WTC11 (cell line): ENCODE measurements around the gene OR5V1. TPM values are rescaled to one million over a fixed set of nuclear protein-coding genes. Genes with fewer than 3 reads are reported as not detected.

Experiments
- ATAC-seq: fragments of 200-7000 bp; cut with Tn5 transposase; 2 replicates; pipeline ENCODE4 v1.10.0; 2021; ENCODE audit warnings: mild to moderate bottlenecking, moderate library complexity
- Bru-seq: library from RNA; stranded (reverse); fragments of 400-500 nt; gene quantifications from one replicate; lab custom pipeline; 2021; lab: Mats Ljungman, UMichigan
- CTCF ChIA-PET: fragments of 300-600 bp; sonication (Branson Sonifier 250); formaldehyde crosslinking; loops from one replicate; lab custom pipeline; 2021; ENCODE audit warnings: antibody characterized with exemption; lab: Charles Lee
- POLR2A ChIA-PET: fragments of 350-600 bp; sonication (Branson Sonifier 250); formaldehyde crosslinking; loops from one replicate; lab custom pipeline; 2021; ENCODE audit warnings: antibody characterized with exemption; lab: Charles Lee
- DNase-seq: peaks from one replicate; pipeline ENCODE4 v3.0.0; 2021; ENCODE audit warnings: low spot score
- H3K27ac Mint-ChIP-seq: 2 replicates; pipeline ENCODE4 v1.8.0; 2021; ENCODE audit warnings: mixed read lengths
- H3K27me3 Mint-ChIP-seq: 2 replicates; pipeline ENCODE4 v1.8.0; 2021; ENCODE audit warnings: low read depth, mild to moderate bottlenecking, moderate library complexity, mixed read lengths
- H3K36me3 Mint-ChIP-seq: 2 replicates; pipeline ENCODE4 v1.8.0; 2021; ENCODE audit warnings: mixed read lengths
- H3K4me1 Mint-ChIP-seq: 2 replicates; pipeline ENCODE4 v1.8.0; 2022; ENCODE audit warnings: mixed read lengths
- H3K4me3 Mint-ChIP-seq: 2 replicates; pipeline ENCODE4 v1.8.0; 2021; ENCODE audit warnings: mild to moderate bottlenecking, moderate library complexity, mixed read lengths
- H3K9me3 Mint-ChIP-seq: 2 replicates; pipeline ENCODE4 v1.8.0; 2021; ENCODE audit warnings: mixed read lengths
- ATF6 ChIP-seq: sonication (generic); formaldehyde crosslinking; IDR thresholded peaks from 2 replicates; pipeline ENCODE4 v1.8.1; 2023; ENCODE audit warnings: mild to moderate bottlenecking, missing genetic modification reagents
- CBFB ChIP-seq: sonication (generic); formaldehyde crosslinking; IDR thresholded peaks from 2 replicates; pipeline ENCODE4 v1.8.1; 2022; ENCODE audit warnings: mild to moderate bottlenecking, low read depth, missing genetic modification reagents
- FOXJ3 ChIP-seq: sonication (generic); formaldehyde crosslinking; IDR thresholded peaks from 2 replicates; pipeline ENCODE4 v1.9.0; 2021; ENCODE audit warnings: missing genetic modification reagents, mild to moderate bottlenecking, borderline replicate concordance
- GTF2I ChIP-seq: fragments of 250-450 bp; sonication (Bioruptor Pico); conservative IDR thresholded peaks from 2 replicates; pipeline ENCODE4 v1.4.0; 2021; ENCODE audit warnings: mild to moderate bottlenecking
- HMGA2 ChIP-seq: fragments of 250-450 bp; sonication (Bioruptor Pico); IDR thresholded peaks from 2 replicates; pipeline ENCODE4 v1.4.0; 2021; ENCODE audit warnings: mild to moderate bottlenecking, moderate library complexity
- IRF1 ChIP-seq: sonication (generic); formaldehyde crosslinking; IDR thresholded peaks from 2 replicates; pipeline ENCODE4 v1.8.0; 2023; ENCODE audit warnings: missing genetic modification reagents
- IRF2 ChIP-seq: sonication (generic); formaldehyde crosslinking; IDR thresholded peaks from 2 replicates; pipeline ENCODE4 v1.8.0; 2022; ENCODE audit warnings: low read depth, missing genetic modification reagents, borderline replicate concordance
- JUN ChIP-seq: sonication (generic); formaldehyde crosslinking; IDR thresholded peaks from 2 replicates; pipeline ENCODE4 v1.8.0; 2023; ENCODE audit warnings: mild to moderate bottlenecking, missing genetic modification reagents
- KAT7 ChIP-seq: sonication (generic); formaldehyde crosslinking; IDR thresholded peaks from 2 replicates; pipeline ENCODE4 v1.8.1; 2023; ENCODE audit warnings: missing genetic modification reagents, mild to moderate bottlenecking, borderline replicate concordance
- NFATC4 ChIP-seq: fragments of 250-450 bp; sonication (Bioruptor Pico); IDR thresholded peaks from 2 replicates; pipeline ENCODE4 v1.9.0; 2021; ENCODE audit warnings: mild to moderate bottlenecking
- NFYB ChIP-seq: sonication (generic); formaldehyde crosslinking; conservative IDR thresholded peaks from 2 replicates; pipeline ENCODE4 v1.8.0; 2022; ENCODE audit warnings: low read depth, missing genetic modification reagents
- NR1H2 ChIP-seq: sonication (generic); formaldehyde crosslinking; IDR thresholded peaks from 2 replicates; pipeline ENCODE4 v1.9.0; 2021; ENCODE audit warnings: mild to moderate bottlenecking, moderate library complexity, missing genetic modification reagents
- NR2C2 ChIP-seq: sonication (generic); formaldehyde crosslinking; IDR thresholded peaks from 2 replicates; pipeline ENCODE4 v1.8.0; 2022; ENCODE audit warnings: mild to moderate bottlenecking, missing genetic modification reagents
- PRRX2 ChIP-seq: fragments of 250-450 bp; sonication (Bioruptor Pico); IDR thresholded peaks from 2 replicates; pipeline ENCODE4 v1.8.0; 2021; ENCODE audit warnings: mild to moderate bottlenecking
- RELA ChIP-seq: sonication (generic); formaldehyde crosslinking; IDR thresholded peaks from 2 replicates; pipeline ENCODE4 v1.8.1; 2022; ENCODE audit warnings: missing genetic modification reagents, mild to moderate bottlenecking, borderline replicate concordance
- STAT6 ChIP-seq: sonication (generic); formaldehyde crosslinking; conservative IDR thresholded peaks from 2 replicates; pipeline ENCODE4 v1.8.1; 2023; ENCODE audit warnings: mild to moderate bottlenecking, low read depth, missing genetic modification reagents, moderate library complexity
- ZNF317 ChIP-seq: sonication (generic); formaldehyde crosslinking; IDR thresholded peaks from 2 replicates; pipeline ENCODE4 v1.8.1; 2023; ENCODE audit warnings: low read depth, mild to moderate bottlenecking, moderate library complexity, missing genetic modification reagents, borderline replicate concordance
- long read RNA-seq, 3 experiments: library from RNA in 1 of 3; library from capped mRNA in 1 of 3; library from polyadenylated mRNA in 1 of 3; unstranded in 2 of 3; stranded (forward) in 1 of 3; transcript quantifications; one replicate each; pipeline ENCODE4 v2.0.0, GENCODE V29; 2021
- total RNA-seq: library from RNA; stranded (reverse); gene quantifications from 3 replicates; pipeline ENCODE4 v1.2.3, GENCODE V29; 2021
- TF ChIP-seq, protein P1 (sequence below): fragments of 250-450 bp; sonication (Bioruptor Pico); IDR thresholded peaks from 2 replicates; pipeline ENCODE4 v2.1.2; 2022; ENCODE audit warnings: mild to moderate bottlenecking, moderate library complexity
- TF ChIP-seq, protein P2 (sequence below): sonication (generic); formaldehyde crosslinking; IDR thresholded peaks from 2 replicates; pipeline ENCODE4 v1.8.0; 2022; ENCODE audit warnings: missing genetic modification reagents
- TF ChIP-seq, protein P3 (sequence below): sonication (generic); formaldehyde crosslinking; IDR thresholded peaks from 2 replicates; pipeline ENCODE4 v1.8.1; 2022; ENCODE audit warnings: low read depth, missing genetic modification reagents, borderline replicate concordance

Gene OR5V1
- not detected in 3 replicates for total RNA-seq
- not detected for Bru-seq, nascent RNA
- long read RNA-seq, experiment 1, result 0 reads
- long read RNA-seq, experiment 2, result 0 reads
- long read RNA-seq, experiment 3, result 0 reads

DNA sequence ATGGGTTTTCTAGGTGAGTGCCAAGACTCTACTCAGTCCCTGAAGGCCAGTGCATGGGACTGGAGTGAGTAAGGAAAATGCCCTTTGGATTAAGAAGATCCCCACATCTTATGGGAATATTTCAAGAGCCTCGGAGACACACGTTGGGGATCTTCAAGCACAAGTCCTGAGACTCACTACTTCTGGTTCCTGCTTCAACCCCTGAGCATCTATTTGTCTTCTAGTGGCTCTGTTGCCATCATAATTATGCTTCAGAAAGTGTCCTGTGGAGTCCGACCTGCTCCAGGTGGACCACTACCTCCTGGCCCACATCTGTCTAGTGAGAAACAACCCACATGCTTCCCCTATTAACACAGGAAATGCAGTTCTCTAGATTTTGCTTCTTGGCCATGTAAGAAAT is at the start of gene OR5V1:
OR5V1 (minus strand) TSS at position 101 of the 400 bp plus-strand sequence. CDS start 12,670 bp downstream, outside the sequence.
- CTCF ChIA-PET, result interaction anchor here (1.5 kb wide), 1 partner anchor 220 kb away, joined by 3 read pairs; no protein-coding TSS in a partner anchor
- Mint-ChIP-seq H3K4me3 (no peak within 1 kb of the TSS), H3K36me3 (no peaks in the 10 kb centered on the region), H3K27me3 (no peaks in the 10 kb centered on the region), H3K27ac (no peak within 1 kb of the TSS), H3K4me1 (no peaks in the 10 kb centered on the region), H3K9me3 (peaks cover 11% of the 10 kb centered on the region)
- TF ChIP-seq IRF2 (CRISPR knock-in tag), result no peak
- TF ChIP-seq CBFB, result no peak
- no peak for TF ChIP-seq KAT7 (CRISPR knock-in tag)
- no peak for TF ChIP-seq STAT6 (CRISPR knock-in tag)
- TF ChIP-seq FOXJ3 (CRISPR knock-in tag), result no peak
- no peak for TF ChIP-seq NR1H2 (CRISPR knock-in tag)
- no peak for TF ChIP-seq ZNF317 (CRISPR knock-in tag)
- TF ChIP-seq, protein P1, sequence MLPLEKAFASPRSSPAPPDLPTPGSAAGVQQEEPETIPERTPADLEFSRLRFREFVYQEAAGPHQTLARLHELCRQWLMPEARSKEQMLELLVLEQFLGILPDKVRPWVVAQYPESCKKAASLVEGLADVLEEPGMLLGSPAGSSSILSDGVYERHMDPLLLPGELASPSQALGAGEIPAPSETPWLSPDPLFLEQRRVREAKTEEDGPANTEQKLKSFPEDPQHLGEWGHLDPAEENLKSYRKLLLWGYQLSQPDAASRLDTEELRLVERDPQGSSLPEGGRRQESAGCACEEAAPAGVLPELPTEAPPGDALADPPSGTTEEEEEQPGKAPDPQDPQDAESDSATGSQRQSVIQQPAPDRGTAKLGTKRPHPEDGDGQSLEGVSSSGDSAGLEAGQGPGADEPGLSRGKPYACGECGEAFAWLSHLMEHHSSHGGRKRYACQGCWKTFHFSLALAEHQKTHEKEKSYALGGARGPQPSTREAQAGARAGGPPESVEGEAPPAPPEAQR, result no peak
- no peak for TF ChIP-seq PRRX2 (CRISPR knock-in tag)
- TF ChIP-seq JUN, result no peak
- TF ChIP-seq, protein P2, sequence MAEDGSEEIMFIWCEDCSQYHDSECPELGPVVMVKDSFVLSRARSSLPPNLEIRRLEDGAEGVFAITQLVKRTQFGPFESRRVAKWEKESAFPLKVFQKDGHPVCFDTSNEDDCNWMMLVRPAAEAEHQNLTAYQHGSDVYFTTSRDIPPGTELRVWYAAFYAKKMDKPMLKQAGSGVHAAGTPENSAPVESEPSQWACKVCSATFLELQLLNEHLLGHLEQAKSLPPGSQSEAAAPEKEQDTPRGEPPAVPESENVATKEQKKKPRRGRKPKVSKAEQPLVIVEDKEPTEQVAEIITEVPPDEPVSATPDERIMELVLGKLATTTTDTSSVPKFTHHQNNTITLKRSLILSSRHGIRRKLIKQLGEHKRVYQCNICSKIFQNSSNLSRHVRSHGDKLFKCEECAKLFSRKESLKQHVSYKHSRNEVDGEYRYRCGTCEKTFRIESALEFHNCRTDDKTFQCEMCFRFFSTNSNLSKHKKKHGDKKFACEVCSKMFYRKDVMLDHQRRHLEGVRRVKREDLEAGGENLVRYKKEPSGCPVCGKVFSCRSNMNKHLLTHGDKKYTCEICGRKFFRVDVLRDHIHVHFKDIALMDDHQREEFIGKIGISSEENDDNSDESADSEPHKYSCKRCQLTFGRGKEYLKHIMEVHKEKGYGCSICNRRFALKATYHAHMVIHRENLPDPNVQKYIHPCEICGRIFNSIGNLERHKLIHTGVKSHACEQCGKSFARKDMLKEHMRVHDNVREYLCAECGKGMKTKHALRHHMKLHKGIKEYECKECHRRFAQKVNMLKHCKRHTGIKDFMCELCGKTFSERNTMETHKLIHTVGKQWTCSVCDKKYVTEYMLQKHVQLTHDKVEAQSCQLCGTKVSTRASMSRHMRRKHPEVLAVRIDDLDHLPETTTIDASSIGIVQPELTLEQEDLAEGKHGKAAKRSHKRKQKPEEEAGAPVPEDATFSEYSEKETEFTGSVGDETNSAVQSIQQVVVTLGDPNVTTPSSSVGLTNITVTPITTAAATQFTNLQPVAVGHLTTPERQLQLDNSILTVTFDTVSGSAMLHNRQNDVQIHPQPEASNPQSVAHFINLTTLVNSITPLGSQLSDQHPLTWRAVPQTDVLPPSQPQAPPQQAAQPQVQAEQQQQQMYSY (CRISPR knock-in tag), result no peak
- no peak for TF ChIP-seq RELA (CRISPR knock-in tag)
- TF ChIP-seq, protein P3, sequence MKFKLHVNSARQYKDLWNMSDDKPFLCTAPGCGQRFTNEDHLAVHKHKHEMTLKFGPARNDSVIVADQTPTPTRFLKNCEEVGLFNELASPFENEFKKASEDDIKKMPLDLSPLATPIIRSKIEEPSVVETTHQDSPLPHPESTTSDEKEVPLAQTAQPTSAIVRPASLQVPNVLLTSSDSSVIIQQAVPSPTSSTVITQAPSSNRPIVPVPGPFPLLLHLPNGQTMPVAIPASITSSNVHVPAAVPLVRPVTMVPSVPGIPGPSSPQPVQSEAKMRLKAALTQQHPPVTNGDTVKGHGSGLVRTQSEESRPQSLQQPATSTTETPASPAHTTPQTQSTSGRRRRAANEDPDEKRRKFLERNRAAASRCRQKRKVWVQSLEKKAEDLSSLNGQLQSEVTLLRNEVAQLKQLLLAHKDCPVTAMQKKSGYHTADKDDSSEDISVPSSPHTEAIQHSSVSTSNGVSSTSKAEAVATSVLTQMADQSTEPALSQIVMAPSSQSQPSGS (CRISPR knock-in tag), result no peak
- no peak for TF ChIP-seq NR2C2 (CRISPR knock-in tag)
- no peak for TF ChIP-seq IRF1 (CRISPR knock-in tag)
- TF ChIP-seq GTF2I (CRISPR knock-in tag), result no peak
- no peak for TF ChIP-seq NFATC4
- no peak for TF ChIP-seq NFYB (CRISPR knock-in tag)
- TF ChIP-seq HMGA2, result no peak
- no peak for TF ChIP-seq ATF6
- no peak for DNase-seq
- no peak for ATAC-seq
- POLR2A ChIA-PET, result no interaction called here
